ENCODE measurements around the gene FGF4.

DNA sequence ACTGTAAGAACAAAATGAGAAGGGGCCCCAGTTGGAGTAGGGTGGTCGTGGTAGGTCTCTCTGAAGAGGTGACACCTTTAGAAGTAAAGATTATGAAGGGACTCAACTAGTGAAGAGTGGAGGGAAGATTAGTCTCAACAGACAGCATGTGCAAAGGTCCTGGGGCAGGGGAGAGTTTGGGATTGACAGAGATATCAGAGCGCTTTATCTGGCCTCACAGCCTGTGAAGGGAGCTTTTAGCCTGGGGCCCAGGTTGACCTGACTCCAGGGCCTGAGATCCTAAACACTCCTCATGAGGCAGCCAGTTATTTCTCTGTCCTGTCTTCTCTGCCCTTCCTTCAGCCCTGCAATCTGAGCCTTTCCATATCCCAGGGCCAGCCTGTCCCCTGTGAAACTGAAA lies 27.9 kb upstream of the FGF4 start:
- TF ChIP-seq, protein P1, sequence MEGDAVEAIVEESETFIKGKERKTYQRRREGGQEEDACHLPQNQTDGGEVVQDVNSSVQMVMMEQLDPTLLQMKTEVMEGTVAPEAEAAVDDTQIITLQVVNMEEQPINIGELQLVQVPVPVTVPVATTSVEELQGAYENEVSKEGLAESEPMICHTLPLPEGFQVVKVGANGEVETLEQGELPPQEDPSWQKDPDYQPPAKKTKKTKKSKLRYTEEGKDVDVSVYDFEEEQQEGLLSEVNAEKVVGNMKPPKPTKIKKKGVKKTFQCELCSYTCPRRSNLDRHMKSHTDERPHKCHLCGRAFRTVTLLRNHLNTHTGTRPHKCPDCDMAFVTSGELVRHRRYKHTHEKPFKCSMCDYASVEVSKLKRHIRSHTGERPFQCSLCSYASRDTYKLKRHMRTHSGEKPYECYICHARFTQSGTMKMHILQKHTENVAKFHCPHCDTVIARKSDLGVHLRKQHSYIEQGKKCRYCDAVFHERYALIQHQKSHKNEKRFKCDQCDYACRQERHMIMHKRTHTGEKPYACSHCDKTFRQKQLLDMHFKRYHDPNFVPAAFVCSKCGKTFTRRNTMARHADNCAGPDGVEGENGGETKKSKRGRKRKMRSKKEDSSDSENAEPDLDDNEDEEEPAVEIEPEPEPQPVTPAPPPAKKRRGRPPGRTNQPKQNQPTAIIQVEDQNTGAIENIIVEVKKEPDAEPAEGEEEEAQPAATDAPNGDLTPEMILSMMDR (IDR thresholded peaks at IDR 0.05), result no peak
- TF ChIP-seq POLR2A (IDR thresholded peaks at IDR 0.05), result no peak

All from body of pancreas (tissue), 4 donors.